ENCODE results near the gene TEKT3.

Gene TEKT3

GRCh38 chr17:15341385-15341849 is at the start of gene TEKT3:
Gene TEKT3, minus strand, starts transcription at chr17:15341597. Its CDS starts 10,012 bp downstream, at chr17:15331585.
- peak; percentile 27 to 39 for DNase-seq

- DNase-seq: no peak
Observed at GRCh38 chr17:15388356-15389041, 47.1 kb upstream of the TEKT3 start.

GRCh38 chr17:15386083-15386482 is 44.7 kb upstream of the TEKT3 start:
- DNase-seq: no peak

GRCh38 chr17:15385305-15385704 is 43.9 kb upstream of the TEKT3 start:
- no peak for DNase-seq

- DNase-seq: no peak
Observed at GRCh38 chr17:15384142-15384787, 42.9 kb upstream of the TEKT3 start.

GRCh38 chr17:15382914-15383313 is 41.5 kb upstream of the TEKT3 start:
- no peak for DNase-seq

GRCh38 chr17:15381707-15382106 is 40.3 kb upstream of the TEKT3 start:
- no peak for DNase-seq

- no peak for DNase-seq
Observed at GRCh38 chr17:15380446-15380845, 39.0 kb upstream of the TEKT3 start.

GRCh38 chr17:15379659-15380058 is 38.3 kb upstream of the TEKT3 start:
- no peak for DNase-seq

GRCh38 chr17:15378243-15378642 is 36.8 kb upstream of the TEKT3 start:
- DNase-seq: no peak

GRCh38 chr17:15377616-15378015 is 36.2 kb upstream of the TEKT3 start:
- no peak for DNase-seq

- DNase-seq: no peak
Observed at GRCh38 chr17:15377200-15377599, 35.8 kb upstream of the TEKT3 start.

GRCh38 chr17:15371376-15372130 is 30.2 kb upstream of the TEKT3 start:
- DNase-seq: no peak

- DNase-seq: no peak
Observed at GRCh38 chr17:15368600-15368999, 27.2 kb upstream of the TEKT3 start.

GRCh38 chr17:15366026-15366425 is 24.6 kb upstream of the TEKT3 start:
- no peak for DNase-seq

GRCh38 chr17:15364615-15365014 is 23.2 kb upstream of the TEKT3 start:
- peak in 1 of 2 donors; percentile 11 for DNase-seq

GRCh38 chr17:15363702-15364101 is 22.3 kb upstream of the TEKT3 start:
- DNase-seq: no peak

- no peak for DNase-seq
Observed at GRCh38 chr17:15361592-15361991, 20.2 kb upstream of the TEKT3 start.

- no peak for DNase-seq
Observed at GRCh38 chr17:15361151-15361550, 19.8 kb upstream of the TEKT3 start.

- no peak for DNase-seq
Observed at GRCh38 chr17:15354256-15354655, 12.9 kb upstream of the TEKT3 start.

- DNase-seq: peak; percentile 24 to 49
Observed at GRCh38 chr17:15351925-15352324, 10.5 kb upstream of the TEKT3 start.

- DNase-seq: no peak
Observed at GRCh38 chr17:15351478-15351840, 10.1 kb upstream of the TEKT3 start.

- no peak for DNase-seq
Observed at GRCh38 chr17:15350777-15351477, 9.5 kb upstream of the TEKT3 start.
